ENCODE measurements around the gene GPHN.

DNA sequence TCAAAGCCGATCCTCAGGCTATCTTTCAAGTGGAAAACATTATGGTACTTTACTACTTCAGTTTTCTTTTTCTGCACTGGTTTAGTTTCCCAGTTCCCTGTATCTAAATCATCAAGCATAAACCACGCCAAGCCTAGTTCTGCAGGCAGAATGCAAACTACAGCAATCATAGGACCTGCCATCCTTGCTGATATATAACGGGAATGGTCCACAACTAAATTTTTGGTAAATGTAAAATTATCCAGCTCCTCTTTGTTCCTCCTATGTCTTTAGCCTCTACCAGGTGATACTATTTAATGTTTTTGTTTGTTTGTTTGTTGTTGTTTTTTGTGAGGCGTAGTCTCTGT is 714.0 kb downstream of the GPHN start:
- TF ChIP-seq POLR2AphosphoS5 (IDR thresholded peaks at IDR 0.05) (no peak), POLR2A (IDR thresholded peaks at IDR 0.05; ENCODE audit: low read depth) (no peak)
- TF ChIP-seq, protein P1, sequence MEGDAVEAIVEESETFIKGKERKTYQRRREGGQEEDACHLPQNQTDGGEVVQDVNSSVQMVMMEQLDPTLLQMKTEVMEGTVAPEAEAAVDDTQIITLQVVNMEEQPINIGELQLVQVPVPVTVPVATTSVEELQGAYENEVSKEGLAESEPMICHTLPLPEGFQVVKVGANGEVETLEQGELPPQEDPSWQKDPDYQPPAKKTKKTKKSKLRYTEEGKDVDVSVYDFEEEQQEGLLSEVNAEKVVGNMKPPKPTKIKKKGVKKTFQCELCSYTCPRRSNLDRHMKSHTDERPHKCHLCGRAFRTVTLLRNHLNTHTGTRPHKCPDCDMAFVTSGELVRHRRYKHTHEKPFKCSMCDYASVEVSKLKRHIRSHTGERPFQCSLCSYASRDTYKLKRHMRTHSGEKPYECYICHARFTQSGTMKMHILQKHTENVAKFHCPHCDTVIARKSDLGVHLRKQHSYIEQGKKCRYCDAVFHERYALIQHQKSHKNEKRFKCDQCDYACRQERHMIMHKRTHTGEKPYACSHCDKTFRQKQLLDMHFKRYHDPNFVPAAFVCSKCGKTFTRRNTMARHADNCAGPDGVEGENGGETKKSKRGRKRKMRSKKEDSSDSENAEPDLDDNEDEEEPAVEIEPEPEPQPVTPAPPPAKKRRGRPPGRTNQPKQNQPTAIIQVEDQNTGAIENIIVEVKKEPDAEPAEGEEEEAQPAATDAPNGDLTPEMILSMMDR (IDR thresholded peaks at IDR 0.05): no peak

Data from esophagus muscularis mucosa (tissue), 3 donors.